SU-DHL-6 (cell line): ENCODE data around the gene PDZD7.

Source experiments
- H2AFZ ChIP-seq: fragments of 200-600 bp; sonication (generic); 2 replicates; pipeline ENCODE4 v1.6.1; 2014; ENCODE audit warnings: low read depth, mild to moderate bottlenecking, moderate library complexity, mixed read lengths, antibody characterized with exemption, low read length; ENCODE audit not compliant: severe bottlenecking
- H3F3A ChIP-seq: fragments of 200-600 bp; shearing (Covaris generic); 2 replicates; pipeline ENCODE4 v1.6.0; 2016; ENCODE audit warnings: antibody characterized with exemption, mild to moderate bottlenecking; ENCODE audit not compliant: insufficient read depth
- H3K27ac ChIP-seq: fragments of 200-600 bp; sonication (generic); 2 replicates; pipeline ENCODE4 v1.5.1; 2016; ENCODE audit warnings: low read depth, mild to moderate bottlenecking, low read length, moderate library complexity, mixed read lengths
- H3K27me3 ChIP-seq: fragments of 200-600 bp; sonication (generic), shearing (Covaris generic); 2 replicates; pipeline ENCODE4 v1.6.0; 2014; ENCODE audit warnings: mild to moderate bottlenecking, low read length
- H3K36me3 ChIP-seq: fragments of 200-600 bp; sonication (generic); 2 replicates; pipeline ENCODE4 v1.6.1; 2014; ENCODE audit warnings: mild to moderate bottlenecking, low read length, mixed read lengths
- H3K4me2 ChIP-seq: fragments of 300-600, 200-600 bp; shearing (Covaris generic), sonication (generic); 2 replicates; pipeline ENCODE4 v1.6.0; 2014; ENCODE audit warnings: low read length, low read depth, mild to moderate bottlenecking; ENCODE audit not compliant: poor library complexity, severe bottlenecking
- H3K4me3 ChIP-seq: fragments of 200-600 bp; sonication (generic); 2 replicates; pipeline ENCODE4 v1.5.1; 2014; ENCODE audit warnings: antibody characterized with exemption, low read length, mild to moderate bottlenecking, mixed read lengths; ENCODE audit not compliant: insufficient read depth, poor library complexity, severe bottlenecking
- H3K79me2 ChIP-seq: fragments of 200-600 bp; sonication (generic); 2 replicates; pipeline ENCODE4 v1.6.1; 2014; ENCODE audit warnings: mild to moderate bottlenecking, low read length, moderate library complexity; ENCODE audit not compliant: insufficient read depth
- H3K9ac ChIP-seq: fragments of 200-600 bp; sonication (generic); 2 replicates; pipeline ENCODE4 v1.7.0; 2014; ENCODE audit warnings: mild to moderate bottlenecking, low read length
- H3K9me2 ChIP-seq: fragments of 200-600 bp; sonication (generic); replicated peaks from 2 replicates; pipeline ENCODE4 v1.6.1; 2014; ENCODE audit warnings: low read length; ENCODE audit not compliant: insufficient read depth
- H3K9me3 ChIP-seq: fragments of 200-600 bp; sonication (generic); 2 replicates; pipeline ENCODE4 v1.6.1; 2014; ENCODE audit warnings: low read length, mixed read lengths; ENCODE audit not compliant: insufficient read depth
- H4K20me1 ChIP-seq: fragments of 200-600 bp; sonication (generic); 2 replicates; pipeline ENCODE4 v1.6.1; 2014; ENCODE audit warnings: low read depth, mild to moderate bottlenecking, antibody characterized with exemption, low read length, moderate library complexity, mixed read lengths
- EZH2phosphoT487 ChIP-seq: fragments of 200-600 bp; sonication (generic), shearing (Covaris generic); conservative IDR thresholded peaks from 2 replicates; pipeline ENCODE4 v1.6.1; 2018; ENCODE audit warnings: mild to moderate bottlenecking, antibody characterized with exemption, low read length, moderate library complexity, mixed read lengths
- TF ChIP-seq, protein P1 (sequence below): fragments of 200-600 bp; sonication (generic); IDR thresholded peaks from one replicate; pipeline ENCODE4 v1.5.1; 2017; ENCODE audit warnings: antibody characterized with exemption, mild to moderate bottlenecking, low read length, moderate library complexity; ENCODE audit not compliant: insufficient read depth, poor library complexity, severe bottlenecking

Gene PDZD7

GRCh38 chr10:100962351-100963080 is 68.4 kb downstream of the PDZD7 start:
- no peak overlapping the region for H2AFZ ChIP-seq
- TF ChIP-seq, protein P1, sequence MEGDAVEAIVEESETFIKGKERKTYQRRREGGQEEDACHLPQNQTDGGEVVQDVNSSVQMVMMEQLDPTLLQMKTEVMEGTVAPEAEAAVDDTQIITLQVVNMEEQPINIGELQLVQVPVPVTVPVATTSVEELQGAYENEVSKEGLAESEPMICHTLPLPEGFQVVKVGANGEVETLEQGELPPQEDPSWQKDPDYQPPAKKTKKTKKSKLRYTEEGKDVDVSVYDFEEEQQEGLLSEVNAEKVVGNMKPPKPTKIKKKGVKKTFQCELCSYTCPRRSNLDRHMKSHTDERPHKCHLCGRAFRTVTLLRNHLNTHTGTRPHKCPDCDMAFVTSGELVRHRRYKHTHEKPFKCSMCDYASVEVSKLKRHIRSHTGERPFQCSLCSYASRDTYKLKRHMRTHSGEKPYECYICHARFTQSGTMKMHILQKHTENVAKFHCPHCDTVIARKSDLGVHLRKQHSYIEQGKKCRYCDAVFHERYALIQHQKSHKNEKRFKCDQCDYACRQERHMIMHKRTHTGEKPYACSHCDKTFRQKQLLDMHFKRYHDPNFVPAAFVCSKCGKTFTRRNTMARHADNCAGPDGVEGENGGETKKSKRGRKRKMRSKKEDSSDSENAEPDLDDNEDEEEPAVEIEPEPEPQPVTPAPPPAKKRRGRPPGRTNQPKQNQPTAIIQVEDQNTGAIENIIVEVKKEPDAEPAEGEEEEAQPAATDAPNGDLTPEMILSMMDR = no peak
- TF ChIP-seq EZH2phosphoT487 = no peak
- H3K27me3 ChIP-seq = no peaks in the 10 kb centered on the region
- no peaks in the 10 kb centered on the region for H3K9me3 ChIP-seq
- no peak overlapping the region for H3K9ac ChIP-seq
- H3K79me2 ChIP-seq = no peaks in the 10 kb centered on the region
- peaks cover 49% of the 10 kb centered on the region for H3K36me3 ChIP-seq
- H4K20me1 ChIP-seq = no peaks in the 10 kb centered on the region
- no peak overlapping the region for H3K4me2 ChIP-seq
- H3F3A ChIP-seq = peaks cover 6% of the 10 kb centered on the region; the same call in 1 of the 2 replicates
- no peak overlapping the region for H3K27ac ChIP-seq
- H3K9me2 ChIP-seq = no peaks in the 10 kb centered on the region
- no peak overlapping the region for H3K4me3 ChIP-seq

DNA sequence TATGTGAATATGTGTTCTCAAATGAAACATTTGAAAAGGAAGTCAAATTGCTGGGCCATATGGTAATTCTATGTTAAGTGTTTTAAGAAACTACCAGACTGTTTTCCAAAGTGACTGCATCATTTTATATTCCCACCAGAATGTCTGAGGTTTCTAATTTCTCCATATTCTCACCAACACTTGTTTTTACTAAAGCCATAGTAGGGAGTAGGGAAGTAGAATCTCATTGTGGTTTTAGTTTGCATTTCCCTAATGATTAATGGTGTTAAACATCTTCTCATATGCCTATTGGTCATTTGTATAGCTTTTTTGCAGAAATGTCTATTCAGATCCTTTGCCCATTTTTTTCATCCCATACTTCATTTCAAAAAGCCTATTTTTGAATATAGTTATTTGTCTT is 70.7 kb downstream of the PDZD7 start:
- Histone ChIP-seq H3K27me3 (no peaks in the 10 kb centered on the region), H3K79me2 (no peaks in the 10 kb centered on the region), H3K36me3 (peaks cover 58% of the 10 kb centered on the region), H3K9me3 (no peaks in the 10 kb centered on the region), H3K27ac (no peak overlapping the region), H3K9me2 (no peaks in the 10 kb centered on the region), H3K9ac (no peak overlapping the region), H3F3A (peaks cover 3% of the 10 kb centered on the region; the same call in 1 of the 2 replicates), H3K4me2 (no peak overlapping the region), H2AFZ (no peak overlapping the region), H4K20me1 (no peaks in the 10 kb centered on the region), H3K4me3 (no peak overlapping the region)
- TF ChIP-seq, protein P1 = no peak
- TF ChIP-seq EZH2phosphoT487 = no peak
